ENCODE results near the gene KRTAP4-4. TPM values are rescaled to one million over a fixed set of nuclear protein-coding genes. Genes with fewer than 3 reads are reported as not detected.

KRTAP4-4 gene
- total and polyA plus RNA-seq, 9 of the 15 experiments (the other 6 are each of a cell fraction or from before 2014, with no cell fraction given), result not detected

- no peaks in the 10 kb centered on the region for H3K36me3 ChIP-seq (ENCODE audit: control insufficient read depth, insufficient read depth, low read length)
- no peaks in the 10 kb centered on the region for H3K27me3 ChIP-seq (ENCODE audit: control insufficient read depth in 2 of 2, insufficient read depth in 2 of 2, low read length in 2 of 2)
- in situ Hi-C loops (cut with MboI), result no loop called here
- DNase-seq (ENCODE audit: extremely low read depth in 1 of 4, low spot score in 3 of 4) (no peak), ATAC-seq (no peak), FAIRE-seq (no peak)
- TF ChIP-seq BRD9 (IDR thresholded peaks at IDR 0.05; ENCODE audit: low read depth, partially characterized antibody) (no peak), CREB3L1 (IDR thresholded peaks at IDR 0.05; ENCODE audit: borderline replicate concordance, low read depth) (no peak), BCOR (IDR thresholded peaks at IDR 0.05) (no peak), ZNF668 (CRISPR knock-in tag; IDR thresholded peaks at IDR 0.05) (no peak), SAP30 (IDR thresholded peaks at IDR 0.05; ENCODE audit: borderline replicate concordance, insufficient read depth, low read depth, low read length, poor library complexity, severe bottlenecking) (no peak), ESRRB (CRISPR knock-in tag; IDR thresholded peaks at IDR 0.05; ENCODE audit: borderline replicate concordance) (no peak), ZMIZ1 (IDR thresholded peaks at IDR 0.05; ENCODE audit: low read depth in 2 of 2, low read length in 2 of 2) (no peak), MYBL2 (IDR thresholded peaks at IDR 0.05; ENCODE audit: low read depth) (no peak), MYBL2 (CRISPR knock-in tag; IDR thresholded peaks at IDR 0.05; ENCODE audit: borderline replicate concordance) (no peak), RFX7 (CRISPR knock-in tag; IDR thresholded peaks at IDR 0.05) (no peak), KDM1A (IDR thresholded peaks at IDR 0.05) (no peak), POLR2AphosphoS2 (IDR thresholded peaks at IDR 0.05; ENCODE audit: low read length) (no peak), TAF15 (IDR thresholded peaks at IDR 0.05; ENCODE audit: low read depth, low read length) (no peak), ELF2 (CRISPR knock-in tag; IDR thresholded peaks at IDR 0.05) (no peak)
- ChIA-PET POLR2A (no interaction called here), CTCF (ENCODE audit: low intra/inter-chr PET ratio) (no interaction called here)
- no peak overlapping the region for H2AFZ ChIP-seq (ENCODE audit: low read depth, low read length)
- WGBS (ENCODE audit: insufficient coverage, low coverage, missing lambda C conversion rate), result 0% methylated on average over 1 of the region's 1 CpG
- no peaks in the 10 kb centered on the region for H3K9me1 ChIP-seq (ENCODE audit: control insufficient read depth, insufficient read depth, low read length)
- intact Hi-C loops (cut with micrococcal nuclease), result no loop called here
- H3K4me2 ChIP-seq (ENCODE audit: insufficient read depth, low read length), result no peak overlapping the region
- no peak overlapping the region for H3K4me3 ChIP-seq
- no peaks in the 10 kb centered on the region for H3K79me2 ChIP-seq (ENCODE audit: control insufficient read depth, insufficient read depth, low read length)
- no peaks in the 10 kb centered on the region for H3K4me1 ChIP-seq (replicated peaks in 1 of 2; ENCODE audit: control insufficient read depth in 2 of 2, insufficient read depth in 2 of 2, low read length in 2 of 2)
- H3K9me3 ChIP-seq (replicated peaks; ENCODE audit: control insufficient read depth, insufficient read depth, low read depth, low read length), result no peaks in the 10 kb centered on the region
- BruUV-seq (replicated peaks), result no TSS peak
- no peak overlapping the region for H3K27ac ChIP-seq (ENCODE audit: extremely low read depth, low read depth, low read length)
- H4K20me1 ChIP-seq (replicated peaks; ENCODE audit: control insufficient read depth, insufficient read depth, low read length), result no peaks in the 10 kb centered on the region
- H3K9ac ChIP-seq (ENCODE audit: insufficient read depth in 1 of 2, low read depth in 2 of 2, low read length in 2 of 2), result no peak overlapping the region
Measured at GRCh38 chr17:41196068-41196467, 35.5 kb upstream of the KRTAP4-4 start.

All from K562 (cell line).